ENCODE measurements around the gene DHRS7B. TPM values are rescaled to one million over a fixed set of nuclear protein-coding genes. Genes with fewer than 3 reads are reported as not detected.

DHRS7B gene
- total and polyA plus RNA-seq, 9 of the 15 experiments (the other 6 are each of a cell fraction or from before 2014, with no cell fraction given) = 8.0 to 30.7 (median 14.8) TPM

DNA sequence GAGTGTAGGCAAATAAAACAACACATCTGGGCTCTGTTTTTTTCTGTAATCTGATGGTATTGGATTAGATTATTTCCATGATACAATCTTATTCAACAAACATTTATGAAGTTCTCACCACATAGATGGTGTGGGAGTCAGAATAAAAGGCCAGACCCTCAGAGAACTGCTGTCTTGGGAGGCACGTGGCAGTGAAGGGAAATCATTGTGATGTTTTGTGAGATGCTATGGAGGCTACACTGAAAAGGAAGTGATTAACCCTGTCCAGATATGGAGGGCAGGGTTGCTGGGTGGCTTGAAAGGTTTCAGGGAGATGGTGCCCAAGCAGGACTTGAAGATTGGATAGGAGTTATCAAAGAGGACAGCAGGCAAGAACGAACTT lies 35.6 kb downstream of the DHRS7B start:
- H3K4me1 ChIP-seq (replicated peaks in 1 of 2; ENCODE audit: control insufficient read depth in 2 of 2, insufficient read depth in 2 of 2, low read length in 2 of 2) = no peaks in the 10 kb centered on the region; a peak in 2 of 5 replicates
- H3K27ac ChIP-seq (ENCODE audit: extremely low read depth, low read depth, low read length) = no peak overlapping the region
- H3K9me1 ChIP-seq (ENCODE audit: control insufficient read depth, insufficient read depth, low read length) = no peaks in the 10 kb centered on the region
- CTCF ChIA-PET (ENCODE audit: low intra/inter-chr PET ratio) = no interaction called here
- TF ChIP-seq ZBTB7A (IDR thresholded peaks at IDR 0.05; ENCODE audit: borderline replicate concordance, control insufficient read depth, low read depth, low read length) (no peak), NFXL1 (CRISPR knock-in tag; IDR thresholded peaks at IDR 0.05) (no peak), ADNP (tag; IDR thresholded peaks at IDR 0.05) (no peak), NCOA6 (IDR thresholded peaks at IDR 0.05) (no peak)
- no peaks in the 10 kb centered on the region for H3K9me3 ChIP-seq (replicated peaks; ENCODE audit: control insufficient read depth, insufficient read depth, low read depth, low read length)
- POLR2A ChIA-PET = no interaction called here
- ATAC-seq (no peak), DNase-seq (ENCODE audit: extremely low read depth in 1 of 4, low spot score in 3 of 4) (no peak), FAIRE-seq (no peak)
- H3K36me3 ChIP-seq (ENCODE audit: control insufficient read depth, insufficient read depth, low read length) = no peaks in the 10 kb centered on the region
- no peaks in the 10 kb centered on the region for H4K20me1 ChIP-seq (replicated peaks; ENCODE audit: control insufficient read depth, insufficient read depth, low read length)
- H2AFZ ChIP-seq (ENCODE audit: low read depth, low read length) = no peak overlapping the region
- 39% methylated on average over 2 of the region's 2 CpGs for WGBS (ENCODE audit: insufficient coverage, low coverage, missing lambda C conversion rate)
- no peak overlapping the region for H3K4me3 ChIP-seq
- H3K4me2 ChIP-seq (ENCODE audit: insufficient read depth, low read length) = no peak overlapping the region
- intact Hi-C loops (cut with micrococcal nuclease) = no loop called here
- no peaks in the 10 kb centered on the region; the same call in 2 of the 3 replicates for H3K79me2 ChIP-seq (ENCODE audit: control insufficient read depth, insufficient read depth, low read length)
- no peak overlapping the region for H3K9ac ChIP-seq (ENCODE audit: insufficient read depth in 1 of 2, low read depth in 2 of 2, low read length in 2 of 2)
- in situ Hi-C loops (cut with MboI) = no loop called here
- BruUV-seq (replicated peaks) = no TSS peak
- no peaks in the 10 kb centered on the region for H3K27me3 ChIP-seq (ENCODE audit: control insufficient read depth in 2 of 2, insufficient read depth in 2 of 2, low read length in 2 of 2)

DNA sequence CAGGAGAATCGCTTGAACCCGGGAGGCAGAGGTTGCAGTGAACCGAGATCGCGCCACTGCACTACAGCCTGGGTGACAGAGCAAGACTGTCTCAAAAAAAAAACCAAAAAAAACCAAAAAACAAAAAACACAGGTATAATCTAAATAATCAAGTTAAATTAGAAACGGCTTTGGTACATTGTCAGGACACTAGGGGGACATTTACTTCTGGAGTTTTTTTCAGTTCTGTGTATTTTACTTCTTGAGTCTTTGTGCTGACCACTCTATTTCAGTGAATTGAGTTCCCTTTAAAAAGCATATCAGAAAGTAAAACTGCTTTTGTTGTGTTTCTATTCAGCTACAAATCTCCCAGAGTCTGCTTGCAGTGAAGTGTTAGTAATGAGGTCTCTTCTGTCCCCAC lies 36.3 kb downstream of the DHRS7B start:
- TF ChIP-seq, protein P1, sequence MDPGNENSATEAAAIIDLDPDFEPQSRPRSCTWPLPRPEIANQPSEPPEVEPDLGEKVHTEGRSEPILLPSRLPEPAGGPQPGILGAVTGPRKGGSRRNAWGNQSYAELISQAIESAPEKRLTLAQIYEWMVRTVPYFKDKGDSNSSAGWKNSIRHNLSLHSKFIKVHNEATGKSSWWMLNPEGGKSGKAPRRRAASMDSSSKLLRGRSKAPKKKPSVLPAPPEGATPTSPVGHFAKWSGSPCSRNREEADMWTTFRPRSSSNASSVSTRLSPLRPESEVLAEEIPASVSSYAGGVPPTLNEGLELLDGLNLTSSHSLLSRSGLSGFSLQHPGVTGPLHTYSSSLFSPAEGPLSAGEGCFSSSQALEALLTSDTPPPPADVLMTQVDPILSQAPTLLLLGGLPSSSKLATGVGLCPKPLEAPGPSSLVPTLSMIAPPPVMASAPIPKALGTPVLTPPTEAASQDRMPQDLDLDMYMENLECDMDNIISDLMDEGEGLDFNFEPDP (CRISPR knock-in tag; IDR thresholded peaks at IDR 0.05) = no peak

More for the DNA sequence above, 36.3 kb downstream of the DHRS7B start:
- 50% methylated on average over 1 of the region's 6 CpGs for WGBS (ENCODE audit: insufficient coverage, low coverage, missing lambda C conversion rate)
- no TSS peak for BruUV-seq (replicated peaks)
- Histone ChIP-seq H3K9me3 (replicated peaks; ENCODE audit: control insufficient read depth, insufficient read depth, low read depth, low read length) (no peaks in the 10 kb centered on the region), H3K4me2 (ENCODE audit: insufficient read depth, low read length) (no peak overlapping the region), H3K27ac (ENCODE audit: extremely low read depth, low read depth, low read length) (no peak overlapping the region), H3K27me3 (ENCODE audit: control insufficient read depth in 2 of 2, insufficient read depth in 2 of 2, low read length in 2 of 2) (no peaks in the 10 kb centered on the region), H3K9me1 (ENCODE audit: control insufficient read depth, insufficient read depth, low read length) (no peaks in the 10 kb centered on the region), H3K79me2 (ENCODE audit: control insufficient read depth, insufficient read depth, low read length) (no peaks in the 10 kb centered on the region; the same call in 2 of the 3 replicates), H3K9ac (ENCODE audit: insufficient read depth in 1 of 2, low read depth in 2 of 2, low read length in 2 of 2) (no peak overlapping the region), H3K36me3 (ENCODE audit: control insufficient read depth, insufficient read depth, low read length) (no peaks in the 10 kb centered on the region), H4K20me1 (replicated peaks; ENCODE audit: control insufficient read depth, insufficient read depth, low read length) (no peaks in the 10 kb centered on the region), H3K4me3 (no peak overlapping the region), H3K4me1 (replicated peaks in 1 of 2; ENCODE audit: control insufficient read depth in 2 of 2, insufficient read depth in 2 of 2, low read length in 2 of 2) (no peaks in the 10 kb centered on the region; a peak in 2 of 5 replicates), H2AFZ (ENCODE audit: low read depth, low read length) (no peak overlapping the region)
- ChIA-PET POLR2A (no interaction called here), CTCF (ENCODE audit: low intra/inter-chr PET ratio) (no interaction called here)
- DNase-seq (ENCODE audit: extremely low read depth in 1 of 4, low spot score in 3 of 4) = no peak
- no peak for FAIRE-seq
- in situ Hi-C loops (cut with MboI) (no loop called here), intact Hi-C loops (cut with micrococcal nuclease) (no loop called here)
- ATAC-seq = no peak
